K562 (cell line): ENCODE measurements around the gene POLR1H. TPM values are rescaled to one million over a fixed set of nuclear protein-coding genes. Genes with fewer than 3 reads are reported as not detected.
A peak's percentile ranks its signal among the peaks of the same experiment; 100 is the strongest.

Source experiments
- ARHGAP35 ChIP-seq: fragments of 450-650 bp; IDR thresholded peaks from 2 replicates; pipeline ENCODE4 v1.6.1; 2018; ENCODE audit not compliant: partially characterized antibody
- DIDO1 ChIP-seq: fragments of 450-650 bp; IDR thresholded peaks from 2 replicates; pipeline ENCODE4 v1.6.1; 2016; ENCODE audit warnings: low read depth, missing biosample characterization, missing genetic modification characterization
- EHMT2 ChIP-seq: fragments of 450-650 bp; IDR thresholded peaks from 2 replicates; pipeline ENCODE4 v1.6.1; 2018; ENCODE audit warnings: antibody characterized with exemption
- EP400 ChIP-seq: fragments of 450-650 bp; IDR thresholded peaks from 2 replicates; pipeline ENCODE4 v1.6.1; 2017; ENCODE audit warnings: antibody characterized with exemption, mild to moderate bottlenecking, moderate library complexity
- ERF ChIP-seq: fragments of 450-650 bp; formaldehyde crosslinking; IDR thresholded peaks from 2 replicates; pipeline ENCODE4 v1.4.0; 2020; ENCODE audit warnings: mild to moderate bottlenecking, mixed read lengths
- GABPB2 ChIP-seq: fragments of 250-450 bp; sonication (Bioruptor Pico); conservative IDR thresholded peaks from 2 replicates; pipeline ENCODE4 v1.5.1; 2021; ENCODE audit warnings: mild to moderate bottlenecking
- HNRNPL ChIP-seq: fragments of 200-400 bp; formaldehyde crosslinking; IDR thresholded peaks from 2 replicates; pipeline ENCODE4 v1.6.1; 2017; ENCODE audit warnings: low read depth, mild to moderate bottlenecking, low read length
- ILF3 ChIP-seq: fragments of 450-650 bp; IDR thresholded peaks from 2 replicates; pipeline ENCODE4 v1.6.1; 2018; ENCODE audit warnings: antibody characterized with exemption, mild to moderate bottlenecking, moderate library complexity, borderline replicate concordance
- KDM5B ChIP-seq: fragments of 200-600 bp; sonication (generic); IDR thresholded peaks from 2 replicates; pipeline ENCODE4 v1.6.1; 2012; ENCODE audit warnings: low read depth, mild to moderate bottlenecking, moderate library complexity, low read length, control low read depth, inconsistent platforms; ENCODE audit not compliant: insufficient replicate concordance
- MBD2 ChIP-seq: sonication (generic); IDR thresholded peaks from 2 replicates; pipeline ENCODE4 v1.6.1; 2016; ENCODE audit warnings: low read depth, borderline replicate concordance
- MEF2D ChIP-seq: conservative IDR thresholded peaks from 2 replicates; pipeline ENCODE4 v1.6.1; 2016; ENCODE audit warnings: low read depth, missing genetic modification characterization, missing compliant biosample characterization
- MTA3 ChIP-seq: fragments of 450-650 bp; formaldehyde crosslinking; IDR thresholded peaks from 2 replicates; pipeline ENCODE4 v1.6.1; 2017; ENCODE audit warnings: mild to moderate bottlenecking, borderline replicate concordance
- NCOA2 ChIP-seq, 2 experiments: fragments of 450-650 bp; IDR thresholded peaks; 2 replicates each; pipeline ENCODE4 v1.6.1; 2018; ENCODE audit warnings: mild to moderate bottlenecking in 2 of 2, moderate library complexity in 1 of 2; ENCODE audit not compliant: partially characterized antibody in 2 of 2
- NFXL1 ChIP-seq: fragments of 450-650 bp; formaldehyde crosslinking; IDR thresholded peaks from 2 replicates; pipeline ENCODE4 v1.4.0; 2021; ENCODE audit warnings: mild to moderate bottlenecking
- PHF20 ChIP-seq: fragments of 450-650 bp; IDR thresholded peaks from 2 replicates; pipeline ENCODE4 v1.6.1; 2018; ENCODE audit not compliant: partially characterized antibody
- SIN3A ChIP-seq, 2 experiments: fragments of 150-350 bp in 1 of 2; IDR thresholded peaks; 2 replicates each; pipeline ENCODE4 v1.6.1; 2011 to 2016; ENCODE audit warnings: borderline replicate concordance in 2 of 2, low read depth in 2 of 2, low read length in 2 of 2, mild to moderate bottlenecking in 2 of 2, moderate library complexity in 2 of 2; ENCODE audit not compliant: control insufficient read depth in 1 of 2
- SP1 ChIP-seq: sonication (generic); formaldehyde crosslinking; IDR thresholded peaks from 2 replicates; pipeline ENCODE4 v1.8.1; 2022; ENCODE audit warnings: mild to moderate bottlenecking, missing genetic modification reagents
- SREBF1 ChIP-seq: fragments of 150-350 bp; IDR thresholded peaks from 2 replicates; pipeline ENCODE4 v1.6.1; 2014; ENCODE audit warnings: antibody characterized with exemption, low read depth, low read length, borderline replicate concordance
- SRSF1 ChIP-seq: fragments of 200-400 bp; formaldehyde crosslinking; IDR thresholded peaks from 2 replicates; pipeline ENCODE4 v1.6.1; 2017; ENCODE audit warnings: mild to moderate bottlenecking, low read depth, low read length, moderate library complexity
- TAL1 ChIP-seq: fragments of 450-650 bp; IDR thresholded peaks from 2 replicates; pipeline ENCODE4 v1.6.1; 2016; ENCODE audit warnings: mild to moderate bottlenecking
- TOE1 ChIP-seq, 2 experiments: fragments of 450-650 bp in 1 of 2; sonication (generic) in 1 of 2; formaldehyde crosslinking in 1 of 2; IDR thresholded peaks; 2 replicates each; pipeline versions ENCODE4 v1.7.1 to v1.8.0; 2016 to 2022; ENCODE audit warnings: borderline replicate concordance in 2 of 2, mild to moderate bottlenecking in 2 of 2, antibody characterized with exemption in 1 of 2, inconsistent platforms in 1 of 2, low read depth in 1 of 2, missing genetic modification reagents in 1 of 2, moderate library complexity in 1 of 2
- ZNF778 ChIP-seq: fragments of 450-650 bp; formaldehyde crosslinking; IDR thresholded peaks from 2 replicates; pipeline ENCODE4 v1.4.0; 2020; ENCODE audit warnings: mild to moderate bottlenecking, moderate library complexity
- polyA plus RNA-seq, 8 experiments: library from polyadenylated mRNA; depleted of rRNA in 4 of 8; stranded (reverse) in 5 of 8; unstranded in 3 of 8; fragments of >200 nt; fragmentation: Nextera tagmentation in 2 of 8; fragmentation: Illumina TruSeq in 1 of 8; extraction: Ambion mirVana in 2 of 8; extraction: Trizol in 1 of 8; gene quantifications; 2 replicates each; pipeline versions ENCODE4 v1.2.1 to v1.2.3, GENCODE V29; 2011 to 2014; ENCODE audit warnings: inconsistent platforms in 1 of 8, missing spikeins in 1 of 8
- total RNA-seq, 7 experiments: library from RNA; depleted of rRNA in 6 of 7; stranded (reverse); fragments of >200 nt in 6 of 7; fragmentation: Illumina TruSeq in 2 of 7; extraction: Trizol in 2 of 7; gene quantifications; 2 replicates each; pipeline versions ENCODE4 v1.2.1 to v1.2.3, GENCODE V29; 2011 to 2021; ENCODE audit warnings: low replicate concordance in 1 of 7
- TF ChIP-seq, protein P1 (sequence below): fragments of 250-450 bp; sonication (Bioruptor Pico); IDR thresholded peaks from 2 replicates; pipeline ENCODE4 v1.5.0; 2022; ENCODE audit warnings: mild to moderate bottlenecking
- TF ChIP-seq, protein P2 (sequence below): sonication (generic); formaldehyde crosslinking; IDR thresholded peaks from 2 replicates; pipeline ENCODE4 v1.9.0; 2022; ENCODE audit warnings: mild to moderate bottlenecking, missing genetic modification reagents
- TF ChIP-seq, protein P3 (sequence below): fragments of 200-800 bp; sonication (Bioruptor generic); IDR thresholded peaks from 2 replicates; pipeline ENCODE4 v1.6.1; 2017; ENCODE audit warnings: missing genetic modification characterization, missing compliant biosample characterization

POLR1H gene
- total and polyA plus RNA-seq, 9 of the 15 experiments (the other 6 are each of a cell fraction or from before 2014, with no cell fraction given): 92.2 to 333 (median 143) TPM

DNA sequence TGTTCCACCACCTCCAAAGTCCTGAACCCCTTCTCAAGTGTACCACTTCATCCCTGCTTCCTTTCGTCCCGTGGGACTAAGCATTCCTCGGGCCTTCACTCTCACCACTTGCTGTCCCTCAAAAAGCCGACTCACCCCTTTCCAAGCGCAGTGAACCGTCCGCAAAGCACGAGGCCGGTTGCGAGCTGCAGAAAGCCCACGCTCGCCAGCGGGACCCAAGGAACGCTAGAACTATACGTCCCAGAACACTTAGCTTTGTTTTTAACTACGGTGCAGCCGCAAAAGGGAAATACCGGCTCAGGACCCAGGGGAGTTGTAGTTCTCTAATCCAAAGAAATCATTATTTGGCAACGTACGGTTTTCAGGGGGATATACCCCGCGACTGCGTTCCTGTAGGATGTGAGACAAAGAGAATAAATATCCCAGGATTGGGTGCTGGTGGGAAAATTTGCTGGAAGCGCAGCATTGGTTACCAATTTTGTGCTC, 416 bp upstream of the POLR1H start (continued):
- TF ChIP-seq, protein P1, sequence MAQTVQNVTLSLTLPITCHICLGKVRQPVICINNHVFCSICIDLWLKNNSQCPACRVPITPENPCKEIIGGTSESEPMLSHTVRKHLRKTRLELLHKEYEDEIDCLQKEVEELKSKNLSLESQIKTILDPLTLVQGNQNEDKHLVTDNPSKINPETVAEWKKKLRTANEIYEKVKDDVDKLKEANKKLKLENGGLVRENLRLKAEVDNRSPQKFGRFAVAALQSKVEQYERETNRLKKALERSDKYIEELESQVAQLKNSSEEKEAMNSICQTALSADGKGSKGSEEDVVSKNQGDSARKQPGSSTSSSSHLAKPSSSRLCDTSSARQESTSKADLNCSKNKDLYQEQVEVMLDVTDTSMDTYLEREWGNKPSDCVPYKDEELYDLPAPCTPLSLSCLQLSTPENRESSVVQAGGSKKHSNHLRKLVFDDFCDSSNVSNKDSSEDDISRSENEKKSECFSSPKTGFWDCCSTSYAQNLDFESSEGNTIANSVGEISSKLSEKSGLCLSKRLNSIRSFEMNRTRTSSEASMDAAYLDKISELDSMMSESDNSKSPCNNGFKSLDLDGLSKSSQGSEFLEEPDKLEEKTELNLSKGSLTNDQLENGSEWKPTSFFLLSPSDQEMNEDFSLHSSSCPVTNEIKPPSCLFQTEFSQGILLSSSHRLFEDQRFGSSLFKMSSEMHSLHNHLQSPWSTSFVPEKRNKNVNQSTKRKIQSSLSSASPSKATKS (CRISPR knock-in tag): no peak
- TF ChIP-seq ILF3 (no peak), MBD2 (no peak), MTA3 (no peak), SIN3A (IDR thresholded peaks at IDR 0.05; ENCODE audit: borderline replicate concordance in 2 of 2, control insufficient read depth in 1 of 2, low read depth in 2 of 2, low read length in 2 of 2) (peak in 1 of 2 experiments; percentile 10; a peak in 1 of 4 replicates), SP1 (CRISPR knock-in tag) (0 out of 2 replicates have a peak, but pooled peaks have one; percentile 45), GABPB2 (CRISPR knock-in tag) (no peak), TOE1 (IDR thresholded peaks at IDR 0.05; ENCODE audit: borderline replicate concordance) (0 out of 2 replicates have a peak, but pooled peaks have one; percentile 44), TOE1 (CRISPR knock-in tag; IDR thresholded peaks at IDR 0.05; ENCODE audit: borderline replicate concordance, low read depth) (no peak; the same call in 1 of the 2 replicates), ZNF778 (CRISPR knock-in tag) (no peak), ERF (CRISPR knock-in tag) (no peak), DIDO1 (no peak), SREBF1 (no peak), MEF2D (tag) (no peak; the same call in 1 of the 2 replicates), NFXL1 (CRISPR knock-in tag) (no peak), ARHGAP35 (no peak), NCOA2 (IDR thresholded peaks at IDR 0.05; ENCODE audit: partially characterized antibody in 2 of 2) (no peak), HNRNPL (no peak), TAL1 (no peak), SRSF1 (no peak), EHMT2 (no peak), PHF20 (no peak), KDM5B (no peak), EP400 (no peak)
- TF ChIP-seq, protein P2, sequence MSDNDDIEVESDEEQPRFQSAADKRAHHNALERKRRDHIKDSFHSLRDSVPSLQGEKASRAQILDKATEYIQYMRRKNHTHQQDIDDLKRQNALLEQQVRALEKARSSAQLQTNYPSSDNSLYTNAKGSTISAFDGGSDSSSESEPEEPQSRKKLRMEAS: peak; percentile 80
- TF ChIP-seq, protein P3, sequence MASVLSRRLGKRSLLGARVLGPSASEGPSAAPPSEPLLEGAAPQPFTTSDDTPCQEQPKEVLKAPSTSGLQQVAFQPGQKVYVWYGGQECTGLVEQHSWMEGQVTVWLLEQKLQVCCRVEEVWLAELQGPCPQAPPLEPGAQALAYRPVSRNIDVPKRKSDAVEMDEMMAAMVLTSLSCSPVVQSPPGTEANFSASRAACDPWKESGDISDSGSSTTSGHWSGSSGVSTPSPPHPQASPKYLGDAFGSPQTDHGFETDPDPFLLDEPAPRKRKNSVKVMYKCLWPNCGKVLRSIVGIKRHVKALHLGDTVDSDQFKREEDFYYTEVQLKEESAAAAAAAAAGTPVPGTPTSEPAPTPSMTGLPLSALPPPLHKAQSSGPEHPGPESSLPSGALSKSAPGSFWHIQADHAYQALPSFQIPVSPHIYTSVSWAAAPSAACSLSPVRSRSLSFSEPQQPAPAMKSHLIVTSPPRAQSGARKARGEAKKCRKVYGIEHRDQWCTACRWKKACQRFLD (CRISPR knock-in tag): no peak
